ENCODE data around the gene FRMD5.

The FRMD5 gene

DNA sequence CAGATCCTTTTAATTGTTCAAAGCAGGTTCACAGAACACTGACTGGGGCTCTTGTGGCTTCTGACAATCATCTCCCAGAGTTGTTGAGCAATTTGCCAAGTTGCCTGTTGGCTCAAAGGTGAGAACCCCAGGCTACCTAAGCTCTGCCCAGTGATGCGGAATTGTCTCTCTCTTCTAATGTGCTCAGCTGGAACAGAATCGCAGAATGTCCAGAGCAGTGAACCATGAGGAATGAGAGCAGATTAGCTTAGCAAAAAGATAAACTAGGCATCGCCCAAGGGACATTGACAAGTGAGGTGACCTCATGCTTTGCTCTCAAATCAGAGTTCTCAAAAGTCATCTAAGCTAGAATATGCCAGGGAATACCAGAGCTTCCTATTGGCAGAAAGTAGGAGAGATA is 220.2 kb downstream of the FRMD5 start:
- no peak for DNase-seq (ENCODE audit: low read depth)

DNA sequence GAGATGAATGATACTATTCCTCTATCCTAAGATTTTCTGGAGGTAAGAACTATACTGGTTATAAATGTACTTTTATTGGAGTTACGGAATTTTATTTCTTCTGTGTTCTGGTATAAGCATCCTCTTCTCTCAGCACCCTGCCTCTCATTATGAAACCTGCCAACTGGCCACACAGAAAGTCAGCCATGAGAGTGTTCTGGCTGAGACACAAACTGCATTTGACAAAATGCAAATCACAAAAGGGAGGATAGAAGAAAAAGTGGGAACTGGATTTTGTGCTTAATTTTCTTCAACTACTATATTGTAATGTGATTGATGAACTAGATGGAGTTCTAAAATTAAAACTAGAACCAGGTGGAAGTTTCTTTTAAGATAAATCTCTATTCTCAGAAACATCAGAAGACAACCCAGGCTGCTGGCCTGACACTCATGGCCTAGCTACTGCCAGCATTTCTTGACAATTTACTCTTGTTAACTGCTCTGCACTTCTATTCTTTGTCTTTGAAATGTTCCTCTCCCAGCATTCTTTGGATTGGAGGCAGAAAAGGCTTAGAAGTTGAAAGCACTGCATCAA is 225.2 kb downstream of the FRMD5 start:
- no peak for DNase-seq (ENCODE audit: low read depth)

DNA sequence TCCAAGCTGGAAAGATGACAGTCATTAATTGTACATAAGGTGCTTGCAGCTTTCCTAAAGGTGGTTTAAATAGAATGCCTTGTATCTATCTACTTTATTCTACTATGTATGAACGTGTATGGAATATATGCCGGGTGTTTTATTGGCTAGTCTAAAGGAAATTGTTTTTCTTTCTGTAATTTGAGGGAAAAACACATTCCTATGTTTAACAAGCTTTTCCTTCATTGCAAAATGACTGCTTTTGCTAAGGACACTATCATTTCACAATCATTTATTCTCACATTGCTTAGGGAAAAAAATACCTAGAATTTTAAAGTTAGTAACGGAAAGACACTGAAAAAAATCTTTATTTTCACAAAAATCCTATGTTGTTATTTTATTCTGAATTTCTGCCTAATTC is 226.5 kb downstream of the FRMD5 start:
- no peak for DNase-seq (ENCODE audit: low read depth)

DNA sequence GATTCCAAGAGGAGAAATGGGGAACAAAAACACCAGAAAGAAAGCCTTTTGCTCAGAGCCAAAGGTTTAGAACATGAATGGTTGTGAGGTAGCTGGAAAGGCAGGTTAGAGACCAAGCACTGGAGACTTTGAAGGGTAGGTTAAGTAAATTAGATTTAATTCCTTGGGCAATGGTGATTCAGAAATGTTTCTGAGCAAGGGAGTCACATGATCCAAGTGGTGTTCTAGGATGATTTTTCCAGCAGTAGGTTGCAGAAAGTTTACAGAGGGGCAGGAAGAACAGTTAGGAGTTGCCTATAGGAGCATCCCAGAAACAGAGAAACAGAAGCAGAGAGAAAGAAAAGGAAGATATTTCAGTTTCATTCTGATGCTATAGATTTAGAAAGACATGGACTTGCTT is 228.4 kb downstream of the FRMD5 start:
- DNase-seq (ENCODE audit: low read depth): no peak

DNA sequence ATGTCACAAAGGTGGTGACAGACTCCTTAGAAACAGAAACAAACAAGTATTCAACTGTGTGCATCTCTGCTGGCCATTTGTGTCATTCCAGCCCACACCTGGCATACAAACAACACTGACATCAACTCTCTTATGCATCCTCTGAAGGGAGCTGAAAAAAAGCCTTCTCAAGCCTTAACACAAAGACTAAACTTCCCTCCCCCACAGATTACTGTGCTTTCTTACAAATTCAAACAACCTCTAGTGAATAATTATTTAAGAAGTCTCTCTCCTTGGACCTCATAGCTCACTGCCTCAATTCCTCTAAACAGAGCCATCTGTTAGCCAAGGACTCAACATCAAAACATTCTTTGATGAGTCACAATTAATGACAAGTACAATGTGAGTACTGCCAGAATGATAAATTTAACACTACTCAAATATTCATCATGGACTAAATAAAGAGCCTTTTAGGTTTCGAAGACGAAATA is 236.2 kb downstream of the FRMD5 start:
- DNase-seq (ENCODE audit: low read depth): peak; percentile 33

DNA sequence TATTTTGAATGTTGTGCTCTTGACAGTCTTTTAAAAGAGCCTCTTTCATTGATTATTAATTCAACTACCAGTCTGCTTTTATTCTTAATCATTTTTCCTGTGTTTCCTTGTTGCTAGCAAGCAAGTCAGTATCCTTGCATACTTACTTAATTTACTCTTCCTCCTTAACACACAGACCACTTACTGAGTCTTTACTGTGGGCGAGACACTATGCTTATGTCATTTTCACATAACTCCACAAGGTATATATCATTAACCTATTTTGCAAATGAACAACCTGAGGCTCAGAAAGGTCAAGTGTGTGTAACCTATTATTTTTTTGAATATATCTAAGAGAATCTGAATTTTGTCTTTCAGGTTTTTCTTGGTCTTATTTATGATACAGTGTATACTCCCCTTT is 237.3 kb downstream of the FRMD5 start:
- DNase-seq (ENCODE audit: low read depth): no peak

DNA sequence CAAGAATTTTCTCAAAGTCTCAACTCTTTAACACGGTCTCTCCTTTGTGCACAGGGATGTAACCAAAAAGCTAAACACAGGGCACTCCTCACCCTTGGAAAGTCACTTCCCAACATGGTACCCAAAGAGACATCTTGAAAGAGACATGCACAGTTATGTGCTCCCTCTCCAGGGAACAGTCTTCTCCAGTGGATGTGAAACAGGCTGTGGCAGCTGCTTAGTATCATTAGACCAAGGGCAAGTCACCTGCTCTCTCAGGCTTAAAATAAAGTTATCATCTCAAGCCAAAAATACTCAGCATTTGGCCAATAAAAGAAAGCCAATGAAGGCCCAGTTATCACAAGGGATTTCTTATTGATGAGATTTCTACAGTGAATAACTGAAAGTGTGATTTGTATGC is 239.9 kb downstream of the FRMD5 start:
- DNase-seq (ENCODE audit: low read depth): no peak

DNA sequence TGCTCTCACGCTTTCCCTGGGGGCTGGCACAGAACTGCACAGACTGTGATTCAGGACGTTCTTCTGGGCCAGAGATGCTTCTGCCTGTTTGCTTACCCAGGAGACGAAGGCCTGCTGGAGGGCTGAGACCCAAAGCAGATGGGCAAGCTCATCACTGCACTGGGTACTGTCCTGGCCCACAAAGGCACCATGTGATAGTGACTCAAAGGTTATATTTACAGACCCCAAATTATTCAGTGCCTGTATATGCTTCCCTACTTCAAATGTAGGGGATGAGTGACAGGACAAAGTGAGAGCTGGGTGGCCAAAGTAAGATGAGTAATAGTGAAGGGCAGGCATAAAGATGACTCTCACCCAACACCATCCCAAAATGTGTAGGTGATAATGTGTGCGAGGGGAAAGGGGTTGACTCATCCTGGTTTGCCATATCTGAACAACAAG is 240.9 kb downstream of the FRMD5 start:
- DNase-seq (ENCODE audit: low read depth): no peak

DNA sequence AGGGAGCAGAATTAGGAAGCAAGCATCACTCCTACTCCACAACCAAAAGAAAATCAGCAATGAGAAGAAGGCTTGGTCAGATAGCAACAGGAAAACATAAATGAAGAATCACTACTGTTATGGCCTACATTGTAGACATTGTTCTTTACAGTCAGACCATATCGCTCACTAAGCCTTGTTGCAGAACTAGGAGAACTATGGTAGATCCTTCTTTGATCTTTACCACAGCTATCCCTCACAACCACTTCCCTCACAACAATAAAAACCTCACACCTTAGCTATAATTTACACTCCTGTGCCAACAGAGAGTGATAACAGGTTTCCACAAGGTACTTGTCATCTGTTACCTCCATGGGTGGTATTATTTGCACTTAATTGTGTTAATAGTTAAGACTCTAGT is 241.7 kb downstream of the FRMD5 start:
- no peak for DNase-seq (ENCODE audit: low read depth)

DNA sequence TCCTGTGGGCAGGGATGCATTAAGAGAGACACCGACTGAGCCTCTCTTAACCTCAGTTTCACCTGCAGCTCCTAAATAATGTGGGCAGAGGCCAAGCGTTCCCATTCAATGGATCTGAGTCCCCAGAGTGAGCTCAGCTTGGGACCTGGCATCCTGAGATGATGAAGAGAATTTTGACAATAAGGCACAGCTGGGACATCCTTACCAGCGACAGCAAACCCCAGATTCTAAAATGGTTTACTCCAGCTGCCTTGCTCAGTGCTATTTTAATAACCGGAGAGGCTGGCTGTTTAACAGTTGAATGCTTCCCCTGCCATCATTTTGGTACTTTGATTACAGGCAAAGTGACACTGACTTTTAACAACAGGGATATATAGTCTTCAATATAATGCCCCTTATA is 244.5 kb downstream of the FRMD5 start:
- no peak for DNase-seq (ENCODE audit: low read depth)

DNA sequence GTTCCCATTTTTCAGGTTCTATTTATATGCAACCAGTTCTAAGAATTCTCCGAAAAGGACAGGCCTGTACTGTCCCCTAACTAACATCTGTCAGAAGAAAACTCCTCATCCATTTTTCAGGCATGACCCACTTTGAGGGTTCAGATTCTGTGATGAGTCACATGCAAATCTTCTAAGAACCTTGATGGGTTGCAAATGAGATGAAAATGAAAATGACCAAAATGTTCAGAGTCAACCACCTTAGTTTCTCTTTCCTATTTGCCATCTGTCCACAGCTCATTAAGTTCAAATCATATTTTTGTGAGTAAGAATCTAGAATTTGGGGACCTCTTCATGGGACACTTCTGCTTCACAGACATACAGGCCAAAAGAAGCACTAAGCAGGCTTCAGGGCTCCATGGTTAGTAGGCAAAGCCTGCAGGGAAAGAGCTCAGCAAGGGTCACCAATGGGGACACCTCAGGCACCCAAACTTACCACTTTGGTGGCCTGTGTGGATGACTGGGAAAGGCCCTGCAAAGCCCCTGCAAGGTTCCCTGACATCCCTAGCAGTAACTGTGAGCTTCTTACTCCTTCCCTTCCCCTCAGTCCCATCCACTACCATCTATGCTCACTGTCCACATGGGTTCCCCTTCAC is 246.3 kb downstream of the FRMD5 start:
- no peak for DNase-seq (ENCODE audit: low read depth)

DNA sequence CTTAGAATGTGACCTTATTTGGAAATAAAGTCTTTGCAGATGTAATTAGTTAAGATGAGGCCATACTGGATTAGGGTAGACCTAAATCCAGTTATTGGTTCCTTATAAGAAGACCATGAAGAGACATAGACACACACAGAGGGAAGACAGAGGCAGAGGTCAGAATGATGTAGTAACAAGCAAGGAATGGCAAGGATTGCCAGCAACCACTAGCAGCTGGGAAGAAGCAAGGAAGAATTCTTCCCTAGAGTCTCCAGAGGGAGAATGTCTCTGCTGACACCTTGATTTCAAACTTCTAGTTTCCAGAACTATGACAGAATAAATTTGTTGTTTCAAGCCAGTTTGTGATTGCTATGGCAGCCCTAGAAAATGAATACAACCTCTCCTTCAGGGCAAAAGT is 251.6 kb downstream of the FRMD5 start:
- peak; percentile 38 for DNase-seq (ENCODE audit: low read depth)

DNA sequence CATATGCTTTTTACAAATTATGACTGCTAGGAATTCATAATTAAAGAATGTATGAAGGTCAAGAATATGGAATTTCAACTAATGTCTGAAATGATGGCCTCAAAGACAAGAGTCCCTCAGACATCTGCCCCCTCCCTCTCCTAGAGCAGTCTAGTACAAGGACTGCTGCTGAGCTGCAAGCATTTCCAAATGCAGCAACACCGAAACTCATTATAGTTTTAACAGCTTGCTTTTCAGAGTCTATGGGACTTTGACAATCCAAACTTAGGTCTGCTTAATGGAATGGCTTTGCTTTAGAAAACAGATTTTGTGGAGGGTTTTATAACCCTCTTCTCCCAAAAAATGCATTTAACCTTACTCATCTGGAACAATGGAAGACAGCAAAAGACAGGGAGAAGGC is 252.9 kb downstream of the FRMD5 start:
- no peak for DNase-seq (ENCODE audit: low read depth)

DNA sequence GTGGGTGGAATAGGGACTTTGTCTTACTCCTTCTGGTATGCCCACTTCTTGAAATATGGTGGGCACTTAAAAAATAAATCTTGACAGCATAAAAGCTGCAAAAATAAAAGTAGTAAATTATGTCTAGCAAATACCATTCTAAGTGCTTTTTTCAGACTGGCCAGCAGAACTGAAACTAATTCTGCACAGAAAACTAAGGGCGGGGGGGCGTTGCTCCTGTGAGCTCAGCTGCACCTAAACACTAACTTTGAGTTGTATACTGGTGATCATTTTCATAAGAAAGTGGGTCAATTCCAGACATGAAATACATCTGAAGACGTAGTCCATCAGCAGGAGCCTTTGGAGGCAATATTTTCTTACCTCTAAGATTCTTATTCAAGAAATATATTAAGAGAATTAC is 253.5 kb downstream of the FRMD5 start:
- no peak for DNase-seq (ENCODE audit: low read depth)

DNA sequence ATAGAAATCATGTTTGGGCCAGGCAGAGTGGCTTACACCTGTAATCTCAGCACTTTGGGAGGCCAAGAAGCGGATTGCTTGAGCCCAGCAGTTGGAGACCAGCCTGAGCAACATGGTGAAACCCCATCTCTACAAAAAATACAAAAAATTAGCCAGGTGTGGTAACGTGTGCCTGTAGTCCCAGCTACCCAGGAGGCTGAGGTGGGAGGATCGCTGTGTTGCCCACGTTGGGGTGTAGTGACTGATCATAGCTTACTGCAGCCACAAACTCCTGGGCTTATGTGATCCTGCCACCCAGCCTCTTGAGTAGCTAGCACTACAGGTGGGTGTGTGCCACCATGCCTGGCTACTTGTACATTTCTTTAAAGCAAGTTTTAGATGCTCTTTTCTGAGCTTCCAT is 254.0 kb downstream of the FRMD5 start:
- no peak for DNase-seq (ENCODE audit: low read depth)

DNA sequence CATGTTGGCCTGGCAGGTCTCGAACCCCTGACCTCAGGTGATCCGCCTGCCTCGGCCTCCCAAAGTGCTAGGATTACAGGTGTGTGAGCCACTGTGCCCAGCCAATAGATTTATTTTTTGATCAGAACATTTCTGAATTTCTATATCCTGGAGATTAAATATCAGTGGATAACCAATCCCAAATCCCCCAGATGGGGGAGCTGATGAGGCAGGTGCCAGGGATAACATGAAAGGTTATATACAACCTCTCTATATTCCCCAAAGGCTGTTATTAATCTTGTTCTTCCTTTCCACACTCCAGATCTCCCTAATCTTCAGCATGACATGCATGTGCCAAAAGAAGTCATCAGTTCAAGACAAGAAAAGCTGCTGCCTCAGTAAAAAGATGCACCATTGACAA is 256.0 kb downstream of the FRMD5 start:
- no peak for DNase-seq (ENCODE audit: low read depth)

DNA sequence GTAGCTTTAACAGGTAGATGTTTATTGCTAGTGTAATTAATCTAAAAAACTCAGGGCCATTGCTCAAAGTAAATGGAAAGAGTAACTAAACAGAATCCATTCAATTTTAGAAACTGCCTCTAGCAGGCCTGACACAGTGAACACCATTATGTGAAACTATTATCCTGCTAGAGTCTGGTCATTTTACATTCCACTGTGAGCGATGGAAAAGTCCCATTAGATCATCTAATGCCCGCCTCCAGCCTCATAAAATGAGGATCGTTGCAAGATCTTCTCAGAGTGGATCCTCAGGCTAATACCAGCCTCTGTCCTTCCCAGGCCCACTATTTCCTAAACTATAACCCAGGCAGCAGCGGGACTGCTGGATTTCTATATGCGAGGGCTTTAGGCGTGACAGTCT is 260.6 kb downstream of the FRMD5 start:
- DNase-seq (ENCODE audit: low read depth): no peak

DNA sequence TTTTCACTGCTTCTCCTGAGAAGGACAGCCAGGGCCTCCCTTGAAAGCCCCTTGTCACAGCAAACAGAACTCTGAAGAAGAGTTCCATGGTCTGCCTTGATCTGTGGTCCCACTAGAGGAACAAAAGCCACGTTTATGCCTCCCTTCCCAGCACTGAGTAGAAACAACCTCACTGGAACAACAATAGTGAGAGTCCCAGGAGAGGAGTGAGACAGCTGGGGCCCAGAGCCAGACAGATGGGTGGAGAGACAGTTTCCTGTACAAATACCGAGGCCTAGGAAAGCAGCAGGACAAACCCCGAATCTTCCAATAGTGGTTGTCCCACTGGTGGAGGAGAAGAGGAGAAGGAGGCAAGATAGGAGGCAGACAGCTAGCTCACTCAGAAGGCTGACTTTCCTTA is 262.2 kb downstream of the FRMD5 start:
- DNase-seq (ENCODE audit: low read depth): no peak

DNA sequence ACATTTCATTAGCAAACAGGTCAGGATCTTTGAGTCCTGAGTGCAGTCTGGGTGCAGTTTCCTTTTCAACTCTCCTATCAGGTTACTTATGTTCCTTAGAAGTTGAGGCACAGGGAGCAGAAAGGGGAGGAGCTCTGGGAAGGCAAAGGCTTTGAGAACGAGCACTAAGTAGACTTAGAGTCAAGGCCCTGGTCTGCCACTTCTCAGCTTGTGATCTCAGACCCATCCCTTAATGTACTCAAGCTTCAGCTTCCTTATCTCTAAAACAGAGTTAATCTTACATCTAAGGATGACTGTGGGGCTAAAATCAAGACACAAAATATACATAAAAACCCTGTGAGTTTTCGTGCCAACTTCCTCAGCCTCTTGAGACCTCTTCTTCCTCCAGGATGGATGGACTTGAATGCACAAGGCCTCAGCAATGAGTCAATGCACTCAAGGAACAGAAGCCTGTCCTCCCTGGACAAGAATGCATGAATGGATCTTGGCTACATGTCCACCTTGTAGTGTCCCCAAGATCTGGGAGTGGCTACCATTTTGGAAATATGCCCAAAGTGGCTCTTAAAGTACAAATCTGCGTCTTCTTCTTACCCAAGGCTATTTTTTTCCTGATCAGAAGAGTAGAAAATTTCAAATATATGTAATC is 263.2 kb downstream of the FRMD5 start:
- DNase-seq (ENCODE audit: low read depth): no peak

DNA sequence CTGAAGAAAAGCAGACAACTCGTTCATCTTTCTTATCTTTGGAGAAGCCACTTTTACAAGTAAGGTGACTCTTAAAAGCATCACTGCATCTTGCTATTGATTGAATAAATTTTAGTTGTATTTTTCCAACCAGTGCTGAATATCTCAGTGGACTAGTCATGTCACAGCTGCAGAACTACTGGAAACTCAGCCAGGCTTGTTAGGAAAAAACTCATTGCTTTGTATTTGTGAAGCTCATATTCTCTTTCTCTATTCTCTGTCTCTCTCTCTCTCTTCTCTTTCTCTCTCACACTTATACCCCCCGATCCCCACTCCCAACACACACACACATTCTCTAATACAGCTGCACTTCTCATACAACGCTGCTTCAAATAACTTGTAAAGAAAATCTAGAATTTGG is 264.0 kb downstream of the FRMD5 start:
- no peak for DNase-seq (ENCODE audit: low read depth)

DNA sequence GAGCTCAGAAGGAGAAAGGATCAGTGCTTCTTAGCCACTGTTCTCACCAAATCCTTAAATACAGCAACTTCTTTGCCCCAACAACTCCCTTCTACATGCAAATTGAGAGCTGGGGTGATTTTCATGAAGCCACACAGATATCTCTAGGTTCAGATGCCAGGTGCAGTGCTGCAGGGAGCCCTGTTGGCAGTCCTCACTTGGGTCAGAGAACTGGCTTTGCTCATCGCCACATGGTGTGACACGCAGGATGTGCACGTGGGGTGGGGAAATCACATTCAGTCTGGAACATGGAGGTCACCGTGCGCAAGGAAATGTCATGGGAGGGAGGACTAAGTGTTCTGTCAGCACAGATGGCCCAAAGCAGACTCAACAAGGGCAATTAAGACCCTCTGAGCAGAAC is 264.5 kb downstream of the FRMD5 start:
- DNase-seq (ENCODE audit: low read depth): no peak

DNA sequence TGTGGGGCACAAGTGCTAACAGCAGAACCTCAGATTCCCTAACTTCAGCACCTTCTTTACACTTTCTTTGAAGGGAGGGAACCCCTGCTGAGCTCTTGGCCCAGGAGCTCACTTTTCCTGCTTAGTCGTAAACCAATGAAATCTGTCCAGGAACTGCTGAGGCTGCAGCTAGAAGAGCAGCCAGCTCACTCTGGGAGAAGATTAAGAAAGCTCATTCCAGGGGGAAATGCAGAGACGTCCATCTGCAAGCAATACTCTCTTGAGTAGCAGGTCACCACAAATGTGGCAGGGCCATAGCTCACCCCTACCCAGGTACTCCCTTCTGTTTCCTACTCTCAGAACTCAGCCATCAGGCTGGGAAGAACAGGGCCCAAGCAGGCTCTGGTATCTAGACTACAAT is 265.0 kb downstream of the FRMD5 start:
- peak; percentile 16 for DNase-seq (ENCODE audit: low read depth)

DNA sequence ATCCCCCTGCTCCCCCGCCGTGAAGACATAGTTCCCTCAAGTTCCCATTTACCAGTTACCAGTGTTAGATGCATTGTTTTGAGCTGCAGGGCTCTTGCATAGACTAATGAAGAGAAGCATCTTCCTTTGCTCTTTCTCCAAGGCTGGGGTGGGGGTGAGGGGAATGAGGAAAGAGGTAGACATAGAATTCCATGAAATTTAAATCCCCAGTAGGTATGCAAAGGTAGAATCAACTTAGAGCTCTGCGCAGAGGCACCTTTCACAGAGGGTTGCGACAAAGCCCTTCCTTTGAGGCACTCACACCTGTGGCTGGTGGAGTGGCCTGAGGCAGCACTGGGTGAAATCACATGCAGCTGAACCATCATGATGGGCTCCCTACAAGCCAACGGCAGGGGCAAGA is 266.9 kb downstream of the FRMD5 start:
- no peak for DNase-seq (ENCODE audit: low read depth)

DNA sequence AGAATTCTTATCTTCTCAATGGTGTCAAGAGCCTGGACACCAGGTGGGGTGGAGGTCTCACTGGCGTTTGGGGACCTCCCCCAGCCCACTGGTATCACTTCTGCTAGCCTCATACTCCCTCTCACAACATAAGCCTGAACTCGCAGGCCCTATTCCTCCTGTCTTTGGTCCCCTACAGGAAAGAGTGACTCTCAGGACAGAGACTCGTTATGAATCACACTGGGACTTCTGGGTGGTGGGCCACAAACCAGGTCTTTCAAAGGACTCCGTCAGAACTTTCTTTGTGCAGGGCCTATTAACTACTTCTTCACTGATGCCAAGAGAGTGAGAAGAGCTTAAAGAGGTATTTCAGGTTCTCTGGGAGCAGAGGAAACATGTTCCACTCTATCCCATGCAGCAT is 267.9 kb downstream of the FRMD5 start:
- DNase-seq (ENCODE audit: low read depth): no peak
